Measurements from ENCODE around the gene RBM10.

- TF ChIP-seq EZH2 (IDR thresholded peaks at IDR 0.05; ENCODE audit: low read depth, unreplicated experiment) (no peak), CTCF (conservative IDR thresholded peaks at IDR 0.05; ENCODE audit: low read depth in 2 of 2) (no peak), POLR2AphosphoS5 (IDR thresholded peaks at IDR 0.05; ENCODE audit: low read depth) (no peak), EZH2phosphoT487 (IDR thresholded peaks at IDR 0.05; ENCODE audit: unreplicated experiment) (no peak), REST (IDR thresholded peaks at IDR 0.05; ENCODE audit: unreplicated experiment) (no peak), ZNF331 (CRISPR knock-in tag; IDR thresholded peaks at IDR 0.05; ENCODE audit: low read depth) (no peak), STAT1 (IDR thresholded peaks at IDR 0.05; ENCODE audit: unreplicated experiment) (no peak), ETS1 (IDR thresholded peaks at IDR 0.05) (no peak), CREB1 (CRISPR knock-in tag; IDR thresholded peaks at IDR 0.05; ENCODE audit: low read depth) (no peak), ZNF114 (CRISPR knock-in tag; IDR thresholded peaks at IDR 0.05) (no peak), JUNB (IDR thresholded peaks at IDR 0.05; ENCODE audit: unreplicated experiment) (no peak)
These were observed 30.6 kb downstream of the RBM10 start for GRCh38 chrX:47175588-47175980.

All from GM23338 (cell line).